Activated T-cell treated with anti-CD3 and anti-CD28 coated beads for 24 hours (primary cell): ENCODE measurements around the gene GPR146.

Source experiments
- DNase-seq: peaks from one replicate; pipeline ENCODE4 v3.0.0-alpha.2; 2020; ENCODE audit warnings: low read depth

Gene GPR146

GRCh38 chr7:1011297-1012003 lies 32.9 kb upstream of the GPR146 start:
- no peak for DNase-seq

- no peak for DNase-seq
Observed at GRCh38 chr7:1012004-1012715, 32.2 kb upstream of the GPR146 start.

- DNase-seq, result no peak
Observed at GRCh38 chr7:1012716-1013095, 31.6 kb upstream of the GPR146 start.

GRCh38 chr7:1013581-1013980 lies 30.8 kb upstream of the GPR146 start:
- DNase-seq, result no peak

GRCh38 chr7:1014681-1015080 lies 29.7 kb upstream of the GPR146 start:
- no peak for DNase-seq

- DNase-seq, result no peak
Observed at GRCh38 chr7:1015196-1016121, 28.9 kb upstream of the GPR146 start.

- no peak for DNase-seq
Observed at GRCh38 chr7:1016577-1017531, 27.5 kb upstream of the GPR146 start.

- DNase-seq, result no peak
Observed at GRCh38 chr7:1017586-1018333, 26.6 kb upstream of the GPR146 start.

GRCh38 chr7:1018334-1018695 lies 26.0 kb upstream of the GPR146 start:
- DNase-seq, result no peak

- no peak for DNase-seq
Observed at GRCh38 chr7:1019255-1019785, 25.0 kb upstream of the GPR146 start.

- DNase-seq, result no peak
Observed at GRCh38 chr7:1019789-1020610, 24.3 kb upstream of the GPR146 start.

GRCh38 chr7:1020849-1021251 lies 23.5 kb upstream of the GPR146 start:
- no peak for DNase-seq

- DNase-seq, result no peak
Observed at GRCh38 chr7:1021366-1021765, 23.0 kb upstream of the GPR146 start.

- DNase-seq, result no peak
Observed at GRCh38 chr7:1021931-1022330, 22.4 kb upstream of the GPR146 start.

GRCh38 chr7:1022356-1022755 lies 22.0 kb upstream of the GPR146 start:
- DNase-seq, result no peak

GRCh38 chr7:1022801-1023465 lies 21.4 kb upstream of the GPR146 start:
- DNase-seq, result no peak

- no peak for DNase-seq
Observed at GRCh38 chr7:1024331-1024841, 20.0 kb upstream of the GPR146 start.

- DNase-seq, result no peak
Observed at GRCh38 chr7:1024876-1025742, 19.2 kb upstream of the GPR146 start.
